ENCODE data around the gene GHDC.

DNA sequence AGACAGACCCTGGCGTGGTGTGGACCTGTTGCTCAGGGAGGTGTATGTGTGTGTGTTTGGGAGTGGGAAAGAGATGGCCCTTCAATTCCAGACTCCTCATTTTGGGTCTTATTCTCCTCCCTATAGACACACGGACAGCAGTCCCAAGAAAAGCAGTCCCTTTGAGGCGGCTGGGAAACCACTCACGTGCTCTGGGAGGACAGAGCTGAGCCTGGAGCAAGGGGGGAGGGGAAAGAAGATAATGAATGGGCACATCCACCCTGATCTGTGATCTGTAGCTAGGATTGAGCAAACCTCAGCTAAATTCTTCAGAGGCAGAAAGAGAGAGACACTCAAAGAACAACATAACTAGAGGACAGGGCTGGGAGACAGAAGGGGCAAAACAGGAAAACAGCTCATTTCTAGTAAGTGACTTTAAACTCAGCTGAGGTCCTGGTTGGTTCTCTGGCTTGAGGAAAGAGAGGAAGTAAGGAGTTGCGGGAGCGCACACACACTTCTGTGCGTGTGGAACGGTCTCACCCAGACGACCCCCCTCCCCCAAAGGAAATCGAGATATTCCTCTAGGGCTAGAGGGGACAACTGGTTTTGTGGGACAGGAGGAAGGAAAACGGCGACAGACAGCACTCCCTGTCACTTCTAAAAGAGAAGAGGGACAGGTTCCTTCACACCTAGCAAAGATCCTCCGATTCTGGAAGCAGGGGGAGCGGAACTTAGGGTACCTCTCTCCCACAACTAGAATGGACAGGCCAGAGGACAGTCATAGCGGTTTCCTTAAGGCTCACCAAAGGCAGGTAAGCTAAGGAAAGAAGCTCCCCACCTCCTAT, 40.2 kb downstream of the GHDC start:
- TF ChIP-seq, protein P1, sequence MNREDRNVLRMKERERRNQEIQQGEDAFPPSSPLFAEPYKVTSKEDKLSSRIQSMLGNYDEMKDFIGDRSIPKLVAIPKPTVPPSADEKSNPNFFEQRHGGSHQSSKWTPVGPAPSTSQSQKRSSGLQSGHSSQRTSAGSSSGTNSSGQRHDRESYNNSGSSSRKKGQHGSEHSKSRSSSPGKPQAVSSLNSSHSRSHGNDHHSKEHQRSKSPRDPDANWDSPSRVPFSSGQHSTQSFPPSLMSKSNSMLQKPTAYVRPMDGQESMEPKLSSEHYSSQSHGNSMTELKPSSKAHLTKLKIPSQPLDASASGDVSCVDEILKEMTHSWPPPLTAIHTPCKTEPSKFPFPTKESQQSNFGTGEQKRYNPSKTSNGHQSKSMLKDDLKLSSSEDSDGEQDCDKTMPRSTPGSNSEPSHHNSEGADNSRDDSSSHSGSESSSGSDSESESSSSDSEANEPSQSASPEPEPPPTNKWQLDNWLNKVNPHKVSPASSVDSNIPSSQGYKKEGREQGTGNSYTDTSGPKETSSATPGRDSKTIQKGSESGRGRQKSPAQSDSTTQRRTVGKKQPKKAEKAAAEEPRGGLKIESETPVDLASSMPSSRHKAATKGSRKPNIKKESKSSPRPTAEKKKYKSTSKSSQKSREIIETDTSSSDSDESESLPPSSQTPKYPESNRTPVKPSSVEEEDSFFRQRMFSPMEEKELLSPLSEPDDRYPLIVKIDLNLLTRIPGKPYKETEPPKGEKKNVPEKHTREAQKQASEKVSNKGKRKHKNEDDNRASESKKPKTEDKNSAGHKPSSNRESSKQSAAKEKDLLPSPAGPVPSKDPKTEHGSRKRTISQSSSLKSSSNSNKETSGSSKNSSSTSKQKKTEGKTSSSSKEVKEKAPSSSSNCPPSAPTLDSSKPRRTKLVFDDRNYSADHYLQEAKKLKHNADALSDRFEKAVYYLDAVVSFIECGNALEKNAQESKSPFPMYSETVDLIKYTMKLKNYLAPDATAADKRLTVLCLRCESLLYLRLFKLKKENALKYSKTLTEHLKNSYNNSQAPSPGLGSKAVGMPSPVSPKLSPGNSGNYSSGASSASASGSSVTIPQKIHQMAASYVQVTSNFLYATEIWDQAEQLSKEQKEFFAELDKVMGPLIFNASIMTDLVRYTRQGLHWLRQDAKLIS (CRISPR knock-in tag; IDR thresholded peaks at IDR 0.05; ENCODE audit: borderline replicate concordance), result no peak
- TF ChIP-seq, protein P2, sequence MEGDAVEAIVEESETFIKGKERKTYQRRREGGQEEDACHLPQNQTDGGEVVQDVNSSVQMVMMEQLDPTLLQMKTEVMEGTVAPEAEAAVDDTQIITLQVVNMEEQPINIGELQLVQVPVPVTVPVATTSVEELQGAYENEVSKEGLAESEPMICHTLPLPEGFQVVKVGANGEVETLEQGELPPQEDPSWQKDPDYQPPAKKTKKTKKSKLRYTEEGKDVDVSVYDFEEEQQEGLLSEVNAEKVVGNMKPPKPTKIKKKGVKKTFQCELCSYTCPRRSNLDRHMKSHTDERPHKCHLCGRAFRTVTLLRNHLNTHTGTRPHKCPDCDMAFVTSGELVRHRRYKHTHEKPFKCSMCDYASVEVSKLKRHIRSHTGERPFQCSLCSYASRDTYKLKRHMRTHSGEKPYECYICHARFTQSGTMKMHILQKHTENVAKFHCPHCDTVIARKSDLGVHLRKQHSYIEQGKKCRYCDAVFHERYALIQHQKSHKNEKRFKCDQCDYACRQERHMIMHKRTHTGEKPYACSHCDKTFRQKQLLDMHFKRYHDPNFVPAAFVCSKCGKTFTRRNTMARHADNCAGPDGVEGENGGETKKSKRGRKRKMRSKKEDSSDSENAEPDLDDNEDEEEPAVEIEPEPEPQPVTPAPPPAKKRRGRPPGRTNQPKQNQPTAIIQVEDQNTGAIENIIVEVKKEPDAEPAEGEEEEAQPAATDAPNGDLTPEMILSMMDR (IDR thresholded peaks at IDR 0.05), result no peak
- TF ChIP-seq, protein P3, sequence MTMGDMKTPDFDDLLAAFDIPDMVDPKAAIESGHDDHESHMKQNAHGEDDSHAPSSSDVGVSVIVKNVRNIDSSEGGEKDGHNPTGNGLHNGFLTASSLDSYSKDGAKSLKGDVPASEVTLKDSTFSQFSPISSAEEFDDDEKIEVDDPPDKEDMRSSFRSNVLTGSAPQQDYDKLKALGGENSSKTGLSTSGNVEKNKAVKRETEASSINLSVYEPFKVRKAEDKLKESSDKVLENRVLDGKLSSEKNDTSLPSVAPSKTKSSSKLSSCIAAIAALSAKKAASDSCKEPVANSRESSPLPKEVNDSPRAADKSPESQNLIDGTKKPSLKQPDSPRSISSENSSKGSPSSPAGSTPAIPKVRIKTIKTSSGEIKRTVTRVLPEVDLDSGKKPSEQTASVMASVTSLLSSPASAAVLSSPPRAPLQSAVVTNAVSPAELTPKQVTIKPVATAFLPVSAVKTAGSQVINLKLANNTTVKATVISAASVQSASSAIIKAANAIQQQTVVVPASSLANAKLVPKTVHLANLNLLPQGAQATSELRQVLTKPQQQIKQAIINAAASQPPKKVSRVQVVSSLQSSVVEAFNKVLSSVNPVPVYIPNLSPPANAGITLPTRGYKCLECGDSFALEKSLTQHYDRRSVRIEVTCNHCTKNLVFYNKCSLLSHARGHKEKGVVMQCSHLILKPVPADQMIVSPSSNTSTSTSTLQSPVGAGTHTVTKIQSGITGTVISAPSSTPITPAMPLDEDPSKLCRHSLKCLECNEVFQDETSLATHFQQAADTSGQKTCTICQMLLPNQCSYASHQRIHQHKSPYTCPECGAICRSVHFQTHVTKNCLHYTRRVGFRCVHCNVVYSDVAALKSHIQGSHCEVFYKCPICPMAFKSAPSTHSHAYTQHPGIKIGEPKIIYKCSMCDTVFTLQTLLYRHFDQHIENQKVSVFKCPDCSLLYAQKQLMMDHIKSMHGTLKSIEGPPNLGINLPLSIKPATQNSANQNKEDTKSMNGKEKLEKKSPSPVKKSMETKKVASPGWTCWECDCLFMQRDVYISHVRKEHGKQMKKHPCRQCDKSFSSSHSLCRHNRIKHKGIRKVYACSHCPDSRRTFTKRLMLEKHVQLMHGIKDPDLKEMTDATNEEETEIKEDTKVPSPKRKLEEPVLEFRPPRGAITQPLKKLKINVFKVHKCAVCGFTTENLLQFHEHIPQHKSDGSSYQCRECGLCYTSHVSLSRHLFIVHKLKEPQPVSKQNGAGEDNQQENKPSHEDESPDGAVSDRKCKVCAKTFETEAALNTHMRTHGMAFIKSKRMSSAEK (CRISPR knock-in tag; IDR thresholded peaks at IDR 0.05; ENCODE audit: borderline replicate concordance), result no peak
- TF ChIP-seq ESRRA (CRISPR knock-in tag; IDR thresholded peaks at IDR 0.05; ENCODE audit: borderline replicate concordance) (no peak), ZNF219 (CRISPR knock-in tag; IDR thresholded peaks at IDR 0.05; ENCODE audit: borderline replicate concordance) (no peak), ELF4 (CRISPR knock-in tag; IDR thresholded peaks at IDR 0.05; ENCODE audit: low read depth) (no peak), TCF7 (CRISPR knock-in tag; IDR thresholded peaks at IDR 0.05; ENCODE audit: low read depth) (no peak), FOXJ3 (CRISPR knock-in tag; IDR thresholded peaks at IDR 0.05; ENCODE audit: borderline replicate concordance) (no peak), IRF2 (CRISPR knock-in tag; IDR thresholded peaks at IDR 0.05; ENCODE audit: borderline replicate concordance, low read depth) (no peak), CREB1 (CRISPR knock-in tag; IDR thresholded peaks at IDR 0.05) (no peak)
- TF ChIP-seq, protein P4, sequence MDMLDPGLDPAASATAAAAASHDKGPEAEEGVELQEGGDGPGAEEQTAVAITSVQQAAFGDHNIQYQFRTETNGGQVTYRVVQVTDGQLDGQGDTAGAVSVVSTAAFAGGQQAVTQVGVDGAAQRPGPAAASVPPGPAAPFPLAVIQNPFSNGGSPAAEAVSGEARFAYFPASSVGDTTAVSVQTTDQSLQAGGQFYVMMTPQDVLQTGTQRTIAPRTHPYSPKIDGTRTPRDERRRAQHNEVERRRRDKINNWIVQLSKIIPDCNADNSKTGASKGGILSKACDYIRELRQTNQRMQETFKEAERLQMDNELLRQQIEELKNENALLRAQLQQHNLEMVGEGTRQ (CRISPR knock-in tag; IDR thresholded peaks at IDR 0.05), result no peak
- TF ChIP-seq, protein P5, sequence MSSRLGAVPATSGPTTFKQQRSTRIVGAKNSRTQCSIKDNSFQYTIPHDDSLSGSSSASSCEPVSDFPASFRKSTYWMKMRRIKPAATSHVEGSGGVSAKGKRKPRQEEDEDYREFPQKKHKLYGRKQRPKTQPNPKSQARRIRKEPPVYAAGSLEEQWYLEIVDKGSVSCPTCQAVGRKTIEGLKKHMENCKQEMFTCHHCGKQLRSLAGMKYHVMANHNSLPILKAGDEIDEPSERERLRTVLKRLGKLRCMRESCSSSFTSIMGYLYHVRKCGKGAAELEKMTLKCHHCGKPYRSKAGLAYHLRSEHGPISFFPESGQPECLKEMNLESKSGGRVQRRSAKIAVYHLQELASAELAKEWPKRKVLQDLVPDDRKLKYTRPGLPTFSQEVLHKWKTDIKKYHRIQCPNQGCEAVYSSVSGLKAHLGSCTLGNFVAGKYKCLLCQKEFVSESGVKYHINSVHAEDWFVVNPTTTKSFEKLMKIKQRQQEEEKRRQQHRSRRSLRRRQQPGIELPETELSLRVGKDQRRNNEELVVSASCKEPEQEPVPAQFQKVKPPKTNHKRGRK (CRISPR knock-in tag; IDR thresholded peaks at IDR 0.05; ENCODE audit: borderline replicate concordance), result no peak
- TF ChIP-seq, protein P6, sequence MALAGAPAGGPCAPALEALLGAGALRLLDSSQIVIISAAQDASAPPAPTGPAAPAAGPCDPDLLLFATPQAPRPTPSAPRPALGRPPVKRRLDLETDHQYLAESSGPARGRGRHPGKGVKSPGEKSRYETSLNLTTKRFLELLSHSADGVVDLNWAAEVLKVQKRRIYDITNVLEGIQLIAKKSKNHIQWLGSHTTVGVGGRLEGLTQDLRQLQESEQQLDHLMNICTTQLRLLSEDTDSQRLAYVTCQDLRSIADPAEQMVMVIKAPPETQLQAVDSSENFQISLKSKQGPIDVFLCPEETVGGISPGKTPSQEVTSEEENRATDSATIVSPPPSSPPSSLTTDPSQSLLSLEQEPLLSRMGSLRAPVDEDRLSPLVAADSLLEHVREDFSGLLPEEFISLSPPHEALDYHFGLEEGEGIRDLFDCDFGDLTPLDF (CRISPR knock-in tag; IDR thresholded peaks at IDR 0.05), result no peak
- TF ChIP-seq, protein P7, sequence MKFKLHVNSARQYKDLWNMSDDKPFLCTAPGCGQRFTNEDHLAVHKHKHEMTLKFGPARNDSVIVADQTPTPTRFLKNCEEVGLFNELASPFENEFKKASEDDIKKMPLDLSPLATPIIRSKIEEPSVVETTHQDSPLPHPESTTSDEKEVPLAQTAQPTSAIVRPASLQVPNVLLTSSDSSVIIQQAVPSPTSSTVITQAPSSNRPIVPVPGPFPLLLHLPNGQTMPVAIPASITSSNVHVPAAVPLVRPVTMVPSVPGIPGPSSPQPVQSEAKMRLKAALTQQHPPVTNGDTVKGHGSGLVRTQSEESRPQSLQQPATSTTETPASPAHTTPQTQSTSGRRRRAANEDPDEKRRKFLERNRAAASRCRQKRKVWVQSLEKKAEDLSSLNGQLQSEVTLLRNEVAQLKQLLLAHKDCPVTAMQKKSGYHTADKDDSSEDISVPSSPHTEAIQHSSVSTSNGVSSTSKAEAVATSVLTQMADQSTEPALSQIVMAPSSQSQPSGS (CRISPR knock-in tag; IDR thresholded peaks at IDR 0.05; ENCODE audit: borderline replicate concordance, low read depth), result no peak

Measured in WTC11 (cell line).